Measurements from ENCODE around the gene ERC2.
A peak's percentile ranks its signal among the peaks of the same experiment; 100 is the strongest.

ERC2 gene

GRCh38 chr3:56012721-56013120 lies 455.5 kb downstream of the ERC2 start:
- no peak overlapping the region for H3K9ac ChIP-seq (ENCODE audit: low read depth, low read length, poor library complexity, severe bottlenecking)
- no peaks in the 10 kb centered on the region for H3K36me3 ChIP-seq (ENCODE audit: insufficient read depth, low read length)
- H4K20me1 ChIP-seq (ENCODE audit: insufficient read depth, low read length, poor library complexity, severe bottlenecking): no peaks in the 10 kb centered on the region
- TF ChIP-seq, protein P1, sequence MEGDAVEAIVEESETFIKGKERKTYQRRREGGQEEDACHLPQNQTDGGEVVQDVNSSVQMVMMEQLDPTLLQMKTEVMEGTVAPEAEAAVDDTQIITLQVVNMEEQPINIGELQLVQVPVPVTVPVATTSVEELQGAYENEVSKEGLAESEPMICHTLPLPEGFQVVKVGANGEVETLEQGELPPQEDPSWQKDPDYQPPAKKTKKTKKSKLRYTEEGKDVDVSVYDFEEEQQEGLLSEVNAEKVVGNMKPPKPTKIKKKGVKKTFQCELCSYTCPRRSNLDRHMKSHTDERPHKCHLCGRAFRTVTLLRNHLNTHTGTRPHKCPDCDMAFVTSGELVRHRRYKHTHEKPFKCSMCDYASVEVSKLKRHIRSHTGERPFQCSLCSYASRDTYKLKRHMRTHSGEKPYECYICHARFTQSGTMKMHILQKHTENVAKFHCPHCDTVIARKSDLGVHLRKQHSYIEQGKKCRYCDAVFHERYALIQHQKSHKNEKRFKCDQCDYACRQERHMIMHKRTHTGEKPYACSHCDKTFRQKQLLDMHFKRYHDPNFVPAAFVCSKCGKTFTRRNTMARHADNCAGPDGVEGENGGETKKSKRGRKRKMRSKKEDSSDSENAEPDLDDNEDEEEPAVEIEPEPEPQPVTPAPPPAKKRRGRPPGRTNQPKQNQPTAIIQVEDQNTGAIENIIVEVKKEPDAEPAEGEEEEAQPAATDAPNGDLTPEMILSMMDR (conservative IDR thresholded peaks at IDR 0.05; ENCODE audit: low read length): no peak
- TF ChIP-seq EZH2phosphoT487 (IDR thresholded peaks at IDR 0.05; ENCODE audit: borderline replicate concordance): no peak
- H3K9me2 ChIP-seq (replicated peaks; ENCODE audit: low read depth, low read length): no peaks in the 10 kb centered on the region
- no peaks in the 10 kb centered on the region for H3K4me1 ChIP-seq (ENCODE audit: insufficient read depth, low read length, poor library complexity, severe bottlenecking)
- no peak overlapping the region for H2AFZ ChIP-seq (ENCODE audit: low read length)
- H3K4me2 ChIP-seq (ENCODE audit: low read depth, low read length, poor library complexity, severe bottlenecking): no peak overlapping the region
- no peaks in the 10 kb centered on the region for H3F3A ChIP-seq (ENCODE audit: low read depth)
- no peaks in the 10 kb centered on the region for H3K79me2 ChIP-seq (ENCODE audit: insufficient read depth, low read length)
- no peak overlapping the region for H3K4me3 ChIP-seq (ENCODE audit: low read length, poor library complexity, severe bottlenecking)
- H3K9me3 ChIP-seq (ENCODE audit: insufficient read depth, low read depth, low read length): no peaks in the 10 kb centered on the region
- no peaks in the 10 kb centered on the region for H3K27me3 ChIP-seq (ENCODE audit: insufficient read depth, low read length, poor library complexity, severe bottlenecking)

- no peak overlapping the region for H3K9ac ChIP-seq (ENCODE audit: low read depth, low read length, poor library complexity, severe bottlenecking)
- H3K4me1 ChIP-seq (ENCODE audit: insufficient read depth, low read length, poor library complexity, severe bottlenecking): no peaks in the 10 kb centered on the region
- peak overlapping the region; percentile 6 for H3K4me2 ChIP-seq (ENCODE audit: low read depth, low read length, poor library complexity, severe bottlenecking)
- H3K4me3 ChIP-seq (ENCODE audit: low read length, poor library complexity, severe bottlenecking): no peak overlapping the region
- no peaks in the 10 kb centered on the region for H3K27me3 ChIP-seq (ENCODE audit: insufficient read depth, low read length, poor library complexity, severe bottlenecking)
- H3K79me2 ChIP-seq (ENCODE audit: insufficient read depth, low read length): no peaks in the 10 kb centered on the region
- H2AFZ ChIP-seq (ENCODE audit: low read length): no peak overlapping the region
- TF ChIP-seq, protein P1 (conservative IDR thresholded peaks at IDR 0.05; ENCODE audit: low read length): no peak
- TF ChIP-seq EZH2phosphoT487 (IDR thresholded peaks at IDR 0.05; ENCODE audit: borderline replicate concordance): no peak
- H4K20me1 ChIP-seq (ENCODE audit: insufficient read depth, low read length, poor library complexity, severe bottlenecking): no peaks in the 10 kb centered on the region
- no peaks in the 10 kb centered on the region for H3K36me3 ChIP-seq (ENCODE audit: insufficient read depth, low read length)
- no peaks in the 10 kb centered on the region for H3K9me3 ChIP-seq (ENCODE audit: insufficient read depth, low read depth, low read length)
- no peaks in the 10 kb centered on the region for H3F3A ChIP-seq (ENCODE audit: low read depth)
- no peaks in the 10 kb centered on the region for H3K9me2 ChIP-seq (replicated peaks; ENCODE audit: low read depth, low read length)
Observed at GRCh38 chr3:56005196-56005805, 463.0 kb downstream of the ERC2 start.

DNA sequence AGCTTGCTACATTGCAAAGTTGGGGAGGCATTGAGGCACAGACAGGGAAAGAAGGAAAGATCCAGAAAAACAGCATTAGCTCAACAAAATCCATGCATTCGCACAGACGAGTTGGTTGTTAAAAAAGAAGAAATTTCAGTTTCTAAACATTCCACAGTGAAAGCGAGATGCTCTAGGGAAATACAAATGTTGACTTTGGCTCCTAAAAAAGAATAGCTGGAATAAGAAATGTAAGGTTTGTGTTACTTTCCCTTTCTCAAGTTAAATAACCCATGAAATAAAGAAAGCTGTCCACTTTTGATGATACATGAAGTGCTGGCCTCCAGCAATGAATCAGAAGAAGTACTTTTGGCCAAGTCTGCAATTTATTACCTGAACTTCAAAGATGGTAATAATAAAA lies 465.1 kb downstream of the ERC2 start:
- no peak overlapping the region for H3K4me2 ChIP-seq (ENCODE audit: low read depth, low read length, poor library complexity, severe bottlenecking)
- TF ChIP-seq, protein P1 (conservative IDR thresholded peaks at IDR 0.05; ENCODE audit: low read length): no peak
- no peak for TF ChIP-seq EZH2phosphoT487 (IDR thresholded peaks at IDR 0.05; ENCODE audit: borderline replicate concordance)
- no peaks in the 10 kb centered on the region for H3K36me3 ChIP-seq (ENCODE audit: insufficient read depth, low read length)
- H3K4me3 ChIP-seq (ENCODE audit: low read length, poor library complexity, severe bottlenecking): no peak overlapping the region
- no peaks in the 10 kb centered on the region for H3K9me3 ChIP-seq (ENCODE audit: insufficient read depth, low read depth, low read length)
- H3K9me2 ChIP-seq (replicated peaks; ENCODE audit: low read depth, low read length): no peaks in the 10 kb centered on the region
- no peaks in the 10 kb centered on the region for H3F3A ChIP-seq (ENCODE audit: low read depth)
- H3K27me3 ChIP-seq (ENCODE audit: insufficient read depth, low read length, poor library complexity, severe bottlenecking): no peaks in the 10 kb centered on the region
- no peaks in the 10 kb centered on the region for H3K79me2 ChIP-seq (ENCODE audit: insufficient read depth, low read length)
- no peaks in the 10 kb centered on the region for H4K20me1 ChIP-seq (ENCODE audit: insufficient read depth, low read length, poor library complexity, severe bottlenecking)
- no peaks in the 10 kb centered on the region for H3K4me1 ChIP-seq (ENCODE audit: insufficient read depth, low read length, poor library complexity, severe bottlenecking)
- H3K9ac ChIP-seq (ENCODE audit: low read depth, low read length, poor library complexity, severe bottlenecking): no peak overlapping the region
- no peak overlapping the region for H2AFZ ChIP-seq (ENCODE audit: low read length)
